ENCODE measurements around the gene DDB1.

The DDB1 gene

GRCh38 chr11:61349189-61349751 lies 16.4 kb upstream of the DDB1 start:
- peaks cover 47 to 73% of the 10 kb centered on the region in 2 donors for H3K36me3 Mint-ChIP-seq

GRCh38 chr11:61347916-61348461 lies 15.1 kb upstream of the DDB1 start:
- H3K4me1 Mint-ChIP-seq, result peaks cover 23 to 55% of the 10 kb centered on the region in 2 donors
- H3K9me3 Mint-ChIP-seq, result no peaks in the 10 kb centered on the region
- no peak for ATAC-seq (replicated peaks)
- peak overlapping the region; percentile 62 for H3K27ac Mint-ChIP-seq
- no peak for DNase-seq
- no peaks in the 10 kb centered on the region for H3K27me3 Mint-ChIP-seq
- H3K4me3 Mint-ChIP-seq, result no peak overlapping the region
- H3K36me3 Mint-ChIP-seq, result peaks cover 35 to 63% of the 10 kb centered on the region in 2 donors

More at GRCh38 chr11:61349189-61349751, 16.4 kb upstream of the DDB1 start:
- ATAC-seq (replicated peaks), result no peak
- Mint-ChIP-seq H3K4me3 (no peak overlapping the region), H3K4me1 (peaks cover 35 to 68% of the 10 kb centered on the region in 2 donors), H3K27me3 (no peaks in the 10 kb centered on the region), H3K9me3 (no peaks in the 10 kb centered on the region), H3K27ac (peak overlapping the region; percentile 81)
- DNase-seq, result no peak

GRCh38 chr11:61345954-61346843 lies 13.3 kb upstream of the DDB1 start:
- DNase-seq, result no peak
- Mint-ChIP-seq H3K27ac (peak overlapping the region; percentile 78), H3K9me3 (no peaks in the 10 kb centered on the region), H3K4me3 (peak overlapping the region in 1 of 2 donors; percentile 31), H3K4me1 (peaks cover 27 to 59% of the 10 kb centered on the region in 2 donors), H3K27me3 (no peaks in the 10 kb centered on the region), H3K36me3 (peaks cover 35 to 61% of the 10 kb centered on the region in 2 donors)
- peak; percentile 14 to 22 for ATAC-seq (replicated peaks)

- Mint-ChIP-seq H3K4me1 (peaks cover 31 to 59% of the 10 kb centered on the region in 2 donors), H3K27me3 (no peaks in the 10 kb centered on the region), H3K4me3 (no peak overlapping the region), H3K9me3 (no peaks in the 10 kb centered on the region), H3K27ac (peak overlapping the region; percentile 65), H3K36me3 (peaks cover 38 to 63% of the 10 kb centered on the region in 2 donors)
- ATAC-seq (replicated peaks) (peak in 1 of 2 donors; percentile 21), DNase-seq (no peak)
These were observed 12.3 kb upstream of the DDB1 start for GRCh38 chr11:61345170-61345610.

- DNase-seq, result no peak
- no peak for ATAC-seq (replicated peaks)
- Mint-ChIP-seq H3K27me3 (no peaks in the 10 kb centered on the region), H3K9me3 (no peaks in the 10 kb centered on the region), H3K36me3 (peaks cover 38 to 58% of the 10 kb centered on the region in 2 donors), H3K4me3 (no peak overlapping the region), H3K27ac (peak overlapping the region; percentile 65), H3K4me1 (peaks cover 28 to 49% of the 10 kb centered on the region in 2 donors)
These were observed 11.2 kb upstream of the DDB1 start for GRCh38 chr11:61343792-61344745.

GRCh38 chr11:61342207-61342803 lies 9.4 kb upstream of the DDB1 start:
- ATAC-seq (replicated peaks) (no peak), DNase-seq (no peak)
- H3K4me1 Mint-ChIP-seq, result peaks cover 24 to 45% of the 10 kb centered on the region in 2 donors
- H3K9me3 Mint-ChIP-seq, result no peaks in the 10 kb centered on the region
- no peak overlapping the region for H3K4me3 Mint-ChIP-seq
- no peak overlapping the region for H3K27ac Mint-ChIP-seq
- H3K27me3 Mint-ChIP-seq, result no peaks in the 10 kb centered on the region
- peaks cover 46 to 50% of the 10 kb centered on the region in 2 donors for H3K36me3 Mint-ChIP-seq

- H3K27me3 Mint-ChIP-seq, result no peaks in the 10 kb centered on the region
- DNase-seq, result no peak
- no peak for ATAC-seq (replicated peaks)
- peaks cover 27 to 45% of the 10 kb centered on the region in 2 donors for H3K4me1 Mint-ChIP-seq
- peaks cover 44 to 46% of the 10 kb centered on the region in 2 donors for H3K36me3 Mint-ChIP-seq
- no peaks in the 10 kb centered on the region for H3K9me3 Mint-ChIP-seq
- peak overlapping the region; percentile 68 for H3K27ac Mint-ChIP-seq
- no peak overlapping the region for H3K4me3 Mint-ChIP-seq
These were observed 8.8 kb upstream of the DDB1 start for GRCh38 chr11:61341706-61342105.

GRCh38 chr11:61340979-61341378 lies 8.1 kb upstream of the DDB1 start:
- Mint-ChIP-seq H3K4me1 (peaks cover 30 to 45% of the 10 kb centered on the region in 2 donors), H3K4me3 (no peak overlapping the region), H3K36me3 (peaks cover 39% of the 10 kb centered on the region in 2 donors), H3K27ac (peak overlapping the region; percentile 68), H3K27me3 (no peaks in the 10 kb centered on the region), H3K9me3 (no peaks in the 10 kb centered on the region)
- ATAC-seq (replicated peaks) (no peak), DNase-seq (no peak)

- no peak for ATAC-seq (replicated peaks)
- no peaks in the 10 kb centered on the region for H3K9me3 Mint-ChIP-seq
- peaks cover 30 to 51% of the 10 kb centered on the region in 2 donors for H3K4me1 Mint-ChIP-seq
- H3K4me3 Mint-ChIP-seq, result no peak overlapping the region
- no peaks in the 10 kb centered on the region for H3K27me3 Mint-ChIP-seq
- H3K36me3 Mint-ChIP-seq, result peaks cover 34 to 37% of the 10 kb centered on the region in 2 donors
- DNase-seq, result no peak
- H3K27ac Mint-ChIP-seq, result no peak overlapping the region
These were observed 6.6 kb upstream of the DDB1 start for GRCh38 chr11:61339490-61339878.

- ATAC-seq (replicated peaks) (no peak), DNase-seq (no peak)
- Mint-ChIP-seq H3K9me3 (no peaks in the 10 kb centered on the region), H3K36me3 (peaks cover 33 to 34% of the 10 kb centered on the region in 2 donors), H3K27ac (peak overlapping the region; percentile 62), H3K4me1 (peaks cover 34 to 56% of the 10 kb centered on the region in 2 donors), H3K27me3 (no peaks in the 10 kb centered on the region), H3K4me3 (no peak overlapping the region)
These were observed 6.0 kb upstream of the DDB1 start for GRCh38 chr11:61338783-61339489.

- Mint-ChIP-seq H3K4me1 (peaks cover 39 to 66% of the 10 kb centered on the region in 2 donors), H3K27me3 (no peaks in the 10 kb centered on the region), H3K9me3 (no peaks in the 10 kb centered on the region), H3K36me3 (peaks cover 34% of the 10 kb centered on the region in 2 donors), H3K4me3 (no peak overlapping the region), H3K27ac (no peak overlapping the region)
- no peak for ATAC-seq (replicated peaks)
- DNase-seq, result no peak
These were observed 5.0 kb upstream of the DDB1 start for GRCh38 chr11:61337706-61338470.

GRCh38 chr11:61336171-61336935 lies 3.4 kb upstream of the DDB1 start:
- DNase-seq (peak; percentile 77), ATAC-seq (replicated peaks) (peak; percentile 72 to 75)
- H3K9me3 Mint-ChIP-seq, result no peaks in the 10 kb centered on the region
- peaks cover 28 to 38% of the 10 kb centered on the region in 2 donors for H3K36me3 Mint-ChIP-seq
- no peak overlapping the region for H3K4me3 Mint-ChIP-seq
- peak overlapping the region; percentile 59 for H3K27ac Mint-ChIP-seq
- no peaks in the 10 kb centered on the region for H3K27me3 Mint-ChIP-seq
- H3K4me1 Mint-ChIP-seq, result peaks cover 45 to 70% of the 10 kb centered on the region in 2 donors

Measured in stimulated activated naive B cell treated with anti-CD40 and anti-IgM and Interleukin-4, amounts not matched to agents 10 μg/mL and 1 μg/mL and 100 μg/mL, for 72 hours (primary cell).